ENCODE measurements around the gene NFS1. TPM values are rescaled to one million over a fixed set of nuclear protein-coding genes. Genes with fewer than 3 reads are reported as not detected.

NFS1 gene
- total and polyA plus RNA-seq, 2 donors from 2014 or later = 31.5 to 71.2 TPM

- peaks cover 19 to 61% (median 31%) of the 10 kb centered on the region in 3 donors for H3K36me3 ChIP-seq (ENCODE audit: control insufficient read depth in 2 of 3, insufficient read depth in 3 of 3, low read length in 3 of 3)
- H3K4me1 ChIP-seq (ENCODE audit: control insufficient read depth in 2 of 3, insufficient read depth in 2 of 3, low read depth in 1 of 3, low read length in 3 of 3) = peaks cover 0 to 5% (median 3%) of the 10 kb centered on the region in 3 donors
- DNase-seq (no peak), FAIRE-seq (no peak)
- no peak overlapping the region for H3K4me3 ChIP-seq (ENCODE audit: low read length in 3 of 3)
- H3K9me3 ChIP-seq (ENCODE audit: control insufficient read depth in 2 of 3, insufficient read depth in 1 of 3, low read length in 3 of 3) = no peaks in the 10 kb centered on the region
- intact Hi-C loops (cut with DNase I) = no loop called here
- no peaks in the 10 kb centered on the region for H3K27me3 ChIP-seq (ENCODE audit: control insufficient read depth, insufficient read depth, low read length)
- H3K27ac ChIP-seq (ENCODE audit: low read depth in 2 of 2, low read length in 2 of 2) = no peak overlapping the region
- no peak overlapping the region for H3K9ac ChIP-seq (ENCODE audit: low read length in 3 of 3)
- TF ChIP-seq, protein P1, sequence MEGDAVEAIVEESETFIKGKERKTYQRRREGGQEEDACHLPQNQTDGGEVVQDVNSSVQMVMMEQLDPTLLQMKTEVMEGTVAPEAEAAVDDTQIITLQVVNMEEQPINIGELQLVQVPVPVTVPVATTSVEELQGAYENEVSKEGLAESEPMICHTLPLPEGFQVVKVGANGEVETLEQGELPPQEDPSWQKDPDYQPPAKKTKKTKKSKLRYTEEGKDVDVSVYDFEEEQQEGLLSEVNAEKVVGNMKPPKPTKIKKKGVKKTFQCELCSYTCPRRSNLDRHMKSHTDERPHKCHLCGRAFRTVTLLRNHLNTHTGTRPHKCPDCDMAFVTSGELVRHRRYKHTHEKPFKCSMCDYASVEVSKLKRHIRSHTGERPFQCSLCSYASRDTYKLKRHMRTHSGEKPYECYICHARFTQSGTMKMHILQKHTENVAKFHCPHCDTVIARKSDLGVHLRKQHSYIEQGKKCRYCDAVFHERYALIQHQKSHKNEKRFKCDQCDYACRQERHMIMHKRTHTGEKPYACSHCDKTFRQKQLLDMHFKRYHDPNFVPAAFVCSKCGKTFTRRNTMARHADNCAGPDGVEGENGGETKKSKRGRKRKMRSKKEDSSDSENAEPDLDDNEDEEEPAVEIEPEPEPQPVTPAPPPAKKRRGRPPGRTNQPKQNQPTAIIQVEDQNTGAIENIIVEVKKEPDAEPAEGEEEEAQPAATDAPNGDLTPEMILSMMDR (IDR thresholded peaks at IDR 0.05; ENCODE audit: borderline replicate concordance, extremely low read depth, insufficient read depth) = no peak
Measured at GRCh38 chr20:35704514-35705261, 5.5 kb upstream of the NFS1 start.

GRCh38 chr20:35702824-35703695 is 3.9 kb upstream of the NFS1 start:
- no peak for FAIRE-seq
- H3K27ac ChIP-seq (ENCODE audit: low read depth in 2 of 2, low read length in 2 of 2) = no peak overlapping the region
- no peaks in the 10 kb centered on the region for H3K27me3 ChIP-seq (ENCODE audit: control insufficient read depth, insufficient read depth, low read length)
- no peak for DNase-seq
- no peaks in the 10 kb centered on the region for H3K9me3 ChIP-seq (ENCODE audit: control insufficient read depth in 2 of 3, insufficient read depth in 1 of 3, low read length in 3 of 3)
- H3K9ac ChIP-seq (ENCODE audit: low read length in 3 of 3) = no peak overlapping the region
- peaks cover 1 to 12% (median 10%) of the 10 kb centered on the region in 3 donors for H3K4me1 ChIP-seq (ENCODE audit: control insufficient read depth in 2 of 3, insufficient read depth in 2 of 3, low read depth in 1 of 3, low read length in 3 of 3)
- intact Hi-C loops (cut with DNase I) = no loop called here
- peaks cover 15 to 46% (median 26%) of the 10 kb centered on the region in 3 donors for H3K36me3 ChIP-seq (ENCODE audit: control insufficient read depth in 2 of 3, insufficient read depth in 3 of 3, low read length in 3 of 3)
- no peak overlapping the region for H3K4me3 ChIP-seq (ENCODE audit: low read length in 3 of 3)
- TF ChIP-seq, protein P1 (IDR thresholded peaks at IDR 0.05; ENCODE audit: borderline replicate concordance, extremely low read depth, insufficient read depth) = no peak

- Histone ChIP-seq H3K4me3 (ENCODE audit: low read length in 3 of 3) (no peak overlapping the region), H3K27ac (ENCODE audit: low read depth in 2 of 2, low read length in 2 of 2) (no peak overlapping the region), H3K9ac (ENCODE audit: low read length in 3 of 3) (no peak overlapping the region), H3K27me3 (ENCODE audit: control insufficient read depth, insufficient read depth, low read length) (no peaks in the 10 kb centered on the region), H3K9me3 (ENCODE audit: control insufficient read depth in 2 of 3, insufficient read depth in 1 of 3, low read length in 3 of 3) (no peaks in the 10 kb centered on the region), H3K36me3 (ENCODE audit: control insufficient read depth in 2 of 3, insufficient read depth in 3 of 3, low read length in 3 of 3) (peaks cover 12 to 44% (median 26%) of the 10 kb centered on the region in 3 donors), H3K4me1 (ENCODE audit: control insufficient read depth in 2 of 3, insufficient read depth in 2 of 3, low read depth in 1 of 3, low read length in 3 of 3) (peaks cover 2 to 18% (median 15%) of the 10 kb centered on the region in 3 donors)
- FAIRE-seq (no peak), DNase-seq (no peak)
- TF ChIP-seq, protein P1 (IDR thresholded peaks at IDR 0.05; ENCODE audit: borderline replicate concordance, extremely low read depth, insufficient read depth) = no peak
- intact Hi-C loops (cut with DNase I) = no loop called here
Measured at GRCh38 chr20:35702051-35702823, 3.1 kb upstream of the NFS1 start.

Measured in kidney (tissue), 14 donors.